Islet precursor cell (in vitro differentiated cells): ENCODE results near the gene ABCA9.
A peak's percentile ranks its signal among the peaks of the same experiment; 100 is the strongest.

Experiments
- DNase-seq: peaks from one replicate; pipeline ENCODE4 v3.0.0-alpha.2; 2018

ABCA9 gene

GRCh38 chr17:69067274-69068047 lies 6.7 kb upstream of the ABCA9 start:
- no peak for DNase-seq

GRCh38 chr17:69066482-69066881 lies 5.8 kb upstream of the ABCA9 start:
- no peak for DNase-seq

- DNase-seq, result no peak
Measured at GRCh38 chr17:69065113-69065512, 4.4 kb upstream of the ABCA9 start.

DNA sequence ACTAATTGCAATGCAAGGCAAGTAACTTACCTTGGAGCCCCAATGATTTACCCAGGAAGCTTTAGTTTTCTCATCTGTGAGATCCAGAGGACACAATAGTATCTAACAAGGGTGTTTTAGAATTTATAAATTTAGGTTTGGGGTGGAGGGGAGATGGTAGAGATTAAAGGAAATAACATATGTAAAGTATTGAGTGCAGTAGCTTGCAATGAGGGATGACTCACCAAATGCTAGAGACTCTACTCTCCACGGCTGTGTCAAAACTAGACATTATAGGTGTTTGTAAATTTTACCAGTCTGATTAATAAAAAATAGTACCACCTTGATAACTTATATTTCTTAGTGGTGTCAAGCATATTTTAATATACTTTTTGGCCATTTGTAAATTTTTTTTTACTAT lies 3.7 kb upstream of the ABCA9 start:
- no peak for DNase-seq

DNA sequence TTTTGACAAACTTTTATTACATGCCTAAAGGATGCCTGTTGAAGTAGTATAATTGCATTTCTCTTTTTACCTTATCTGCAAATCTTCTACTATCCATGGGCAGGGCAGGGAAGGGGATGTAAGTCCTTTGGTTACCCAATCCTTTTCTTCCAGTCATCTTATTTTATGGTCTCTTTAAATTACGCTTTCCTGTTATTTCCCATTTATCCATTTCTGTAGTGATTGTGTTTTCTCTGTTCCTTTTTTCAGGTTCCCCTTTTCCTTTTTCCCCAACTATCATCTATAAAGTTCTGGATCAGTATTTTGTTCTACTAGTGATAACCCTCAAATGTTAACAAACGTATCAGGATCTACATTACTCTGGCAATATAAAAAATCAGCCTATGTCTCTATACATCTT lies 3.3 kb upstream of the ABCA9 start:
- no peak for DNase-seq

GRCh38 chr17:69062860-69063581 lies 2.3 kb upstream of the ABCA9 start:
- DNase-seq, result no peak

DNA sequence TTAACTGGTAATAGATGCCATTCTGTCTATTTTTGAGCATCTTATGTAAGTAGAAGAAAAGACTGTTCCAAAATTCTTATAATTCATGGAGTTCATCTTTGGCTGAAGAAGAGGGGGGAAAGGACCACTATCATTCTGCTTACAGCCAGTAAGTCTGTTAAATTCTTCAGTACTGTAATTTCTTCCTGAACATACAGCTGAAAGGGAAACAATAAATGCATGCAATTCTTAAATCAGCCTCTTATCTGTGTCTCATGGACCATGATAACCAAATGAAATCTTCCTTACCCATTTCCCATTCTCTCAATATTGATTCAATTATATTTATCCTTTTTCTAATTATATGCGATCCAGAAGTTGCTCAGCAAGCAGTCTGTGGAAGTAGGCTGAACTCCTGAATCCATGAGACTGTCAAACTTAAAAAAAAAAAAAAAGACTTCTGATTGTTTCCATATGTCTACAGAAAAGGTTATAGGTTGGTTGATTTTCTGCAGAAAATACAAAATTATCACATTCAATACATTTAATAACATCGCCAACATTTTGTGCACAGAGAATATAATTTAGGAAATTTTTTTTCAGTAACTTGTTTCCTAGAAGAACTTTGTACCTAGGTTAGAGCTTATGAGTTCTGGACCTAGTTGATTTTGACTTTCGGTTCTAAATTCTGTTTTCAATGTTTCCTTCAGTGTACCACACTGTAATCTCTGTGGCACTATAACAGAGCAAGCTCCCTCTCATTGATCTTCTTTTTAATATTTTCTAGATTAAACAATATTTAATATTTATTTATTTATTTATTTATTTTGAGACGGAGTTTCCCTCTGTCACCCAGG lies 1.2 kb upstream of the ABCA9 start:
- no peak for DNase-seq

DNA sequence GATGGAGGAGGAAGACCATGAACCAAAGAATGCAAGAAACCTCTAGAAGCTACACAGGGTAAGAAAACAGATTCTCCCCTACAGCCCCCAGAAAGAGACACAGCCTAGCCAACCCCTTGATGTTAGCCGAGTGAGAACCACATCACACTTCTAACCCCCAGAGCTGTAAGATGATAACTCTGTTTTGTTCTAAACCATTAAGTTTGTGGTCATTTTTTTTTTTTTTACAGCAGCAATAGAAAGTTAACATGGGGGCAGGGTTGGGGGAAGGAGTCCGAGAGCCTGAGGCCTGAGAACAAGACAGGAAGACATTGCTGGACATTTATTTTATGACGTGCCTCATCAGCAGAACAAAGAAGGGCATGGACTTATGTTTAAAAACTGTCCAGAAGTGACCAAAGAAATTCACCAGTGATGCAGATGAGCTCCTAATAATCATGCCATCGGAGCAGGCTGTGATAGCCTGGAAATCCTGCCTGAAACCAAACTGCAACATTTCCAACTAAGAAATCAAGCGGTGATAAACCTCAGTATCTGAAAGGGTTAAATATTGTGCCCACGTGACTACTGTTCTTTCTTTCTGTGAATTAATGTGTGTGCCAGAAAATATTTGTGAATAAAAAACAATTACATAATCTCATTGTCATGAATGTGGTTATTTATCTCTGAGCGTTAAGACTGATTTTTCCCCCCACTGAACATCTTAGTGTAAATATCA lies 1.1 kb downstream of the ABCA9 start:
- DNase-seq, result no peak

DNA sequence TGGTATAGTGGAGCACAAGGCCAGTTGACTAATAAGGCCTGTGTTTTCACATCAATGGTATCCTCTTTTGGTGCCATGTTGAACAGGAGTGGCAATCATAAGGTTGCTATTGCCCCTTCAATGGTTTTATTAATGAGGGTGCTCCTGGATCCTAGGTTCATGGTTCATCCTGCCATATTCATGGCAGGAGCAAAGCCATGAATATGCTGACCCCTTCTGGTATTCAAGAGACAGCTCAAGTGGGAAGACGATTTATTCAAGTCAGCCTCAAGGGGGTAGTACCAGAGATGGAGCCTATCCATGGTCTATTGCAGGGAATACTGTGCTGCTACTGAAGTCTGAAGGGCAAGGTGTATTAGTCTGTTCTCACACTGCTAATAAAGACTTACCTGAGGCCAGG lies 2.6 kb downstream of the ABCA9 start:
- DNase-seq, result no peak

DNA sequence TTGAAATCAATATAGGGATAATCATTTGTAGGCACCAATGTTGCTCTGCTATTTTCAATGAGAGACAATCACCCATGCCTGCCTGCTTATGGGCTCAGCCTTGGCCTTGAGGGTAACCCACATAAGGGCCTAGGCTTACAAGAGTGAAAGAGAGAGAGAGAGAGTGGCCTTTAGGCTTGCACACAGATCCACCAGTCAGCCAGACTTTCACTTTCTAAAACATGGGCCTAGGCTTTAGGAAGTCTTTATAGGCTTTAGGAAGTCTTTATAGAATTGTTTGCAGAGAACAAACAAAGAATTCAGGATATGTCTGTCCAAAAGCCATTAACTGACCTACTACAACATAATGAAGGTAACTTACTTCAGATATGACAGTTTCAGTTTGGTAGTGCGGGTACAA lies 3.4 kb downstream of the ABCA9 start:
- DNase-seq, result no peak

GRCh38 chr17:69056179-69056823 lies 4.4 kb downstream of the ABCA9 start:
- DNase-seq, result no peak

DNA sequence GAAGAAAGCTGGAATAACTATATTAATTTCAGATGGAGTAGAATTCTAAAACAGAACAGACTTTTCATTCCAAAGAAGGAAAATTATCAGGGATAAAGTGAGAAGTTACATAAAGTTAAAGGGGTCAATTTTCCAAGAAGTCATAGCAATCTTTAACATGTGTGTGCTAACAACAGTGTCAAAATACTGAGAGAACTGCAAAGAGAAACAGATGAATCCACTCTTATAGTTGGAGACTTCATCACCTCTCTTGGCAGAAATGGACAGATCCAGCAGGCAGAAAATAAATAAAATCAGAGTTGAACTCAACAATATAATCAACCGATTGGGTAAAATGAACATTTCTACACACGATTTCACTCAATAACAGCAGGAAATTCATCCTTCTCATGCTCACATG lies 5.4 kb downstream of the ABCA9 start:
- no peak for DNase-seq

GRCh38 chr17:69050999-69051775 lies 9.5 kb downstream of the ABCA9 start:
- DNase-seq, result no peak

DNA sequence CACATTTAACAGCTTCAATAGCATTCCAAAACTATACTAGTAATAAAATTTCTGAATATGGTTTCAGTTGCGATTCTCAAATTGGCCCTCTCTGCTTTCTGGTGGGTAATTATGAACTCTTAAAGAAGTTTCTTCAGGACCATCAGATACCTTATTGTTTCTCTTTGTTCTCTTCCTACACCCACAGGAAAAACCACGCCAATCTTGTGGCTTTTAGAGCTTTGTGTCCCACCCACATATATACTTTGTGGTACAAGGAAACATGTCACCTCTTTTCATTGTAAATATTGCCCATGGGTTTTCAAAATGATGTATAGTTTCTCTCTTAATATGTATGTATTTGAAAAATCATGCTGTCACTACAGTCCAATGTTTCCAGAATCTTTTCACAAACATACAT lies 12.1 kb downstream of the ABCA9 start:
- DNase-seq, result no peak

- peak; percentile 88 for DNase-seq
Measured at GRCh38 chr17:69047368-69048263, 13.1 kb downstream of the ABCA9 start.

DNA sequence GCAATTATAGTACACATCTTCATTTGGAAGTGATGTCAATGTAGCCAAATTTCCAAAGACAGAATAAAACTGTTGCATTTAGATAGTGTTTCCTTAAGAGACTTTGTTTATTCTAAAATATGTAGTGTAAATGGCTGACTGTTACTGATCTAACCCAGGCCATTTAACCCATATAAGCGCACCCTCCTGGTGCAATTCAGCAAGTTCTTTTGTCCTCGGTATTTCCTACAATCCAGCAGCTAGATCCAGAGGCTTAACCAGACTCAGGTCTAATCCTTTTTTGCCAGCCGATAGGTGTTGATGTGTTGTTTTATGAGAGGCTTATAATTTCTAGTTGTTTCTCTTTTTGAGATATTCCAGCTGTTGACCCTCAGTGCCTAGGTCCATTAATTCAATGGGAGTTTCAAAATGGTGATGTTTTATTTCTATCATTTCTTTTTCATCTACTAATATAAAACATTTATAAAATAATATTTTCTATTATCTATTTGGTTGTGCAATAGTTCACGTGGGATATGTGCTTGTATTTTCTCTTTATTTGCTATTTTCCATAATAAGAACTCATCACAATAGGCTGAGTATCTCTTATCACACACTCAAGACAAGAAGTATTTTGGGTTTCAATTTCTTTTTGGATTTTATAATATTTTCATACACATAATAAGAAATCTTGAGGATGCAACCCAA lies 14.5 kb downstream of the ABCA9 start:
- no peak for DNase-seq

GRCh38 chr17:69045646-69046045 lies 15.1 kb downstream of the ABCA9 start:
- DNase-seq, result no peak

DNA sequence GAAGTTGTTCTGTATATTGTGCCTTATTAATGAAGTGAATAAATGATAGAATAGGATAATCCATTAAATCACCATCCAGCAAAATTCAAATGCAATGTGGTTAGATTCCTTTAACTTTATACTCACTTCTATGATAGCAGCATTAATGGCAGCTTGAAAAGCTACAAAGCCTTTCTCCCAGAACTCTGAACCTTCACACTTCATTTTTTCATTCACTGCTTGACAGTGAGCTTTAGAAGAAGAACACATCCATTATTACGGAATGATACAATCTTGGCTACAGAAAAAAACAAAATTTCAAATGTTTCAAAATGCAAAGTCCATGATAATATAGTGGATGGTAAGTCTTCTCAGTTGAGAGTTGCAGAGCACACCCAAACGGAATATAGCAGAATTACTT lies 16.4 kb downstream of the ABCA9 start:
- no peak for DNase-seq

DNA sequence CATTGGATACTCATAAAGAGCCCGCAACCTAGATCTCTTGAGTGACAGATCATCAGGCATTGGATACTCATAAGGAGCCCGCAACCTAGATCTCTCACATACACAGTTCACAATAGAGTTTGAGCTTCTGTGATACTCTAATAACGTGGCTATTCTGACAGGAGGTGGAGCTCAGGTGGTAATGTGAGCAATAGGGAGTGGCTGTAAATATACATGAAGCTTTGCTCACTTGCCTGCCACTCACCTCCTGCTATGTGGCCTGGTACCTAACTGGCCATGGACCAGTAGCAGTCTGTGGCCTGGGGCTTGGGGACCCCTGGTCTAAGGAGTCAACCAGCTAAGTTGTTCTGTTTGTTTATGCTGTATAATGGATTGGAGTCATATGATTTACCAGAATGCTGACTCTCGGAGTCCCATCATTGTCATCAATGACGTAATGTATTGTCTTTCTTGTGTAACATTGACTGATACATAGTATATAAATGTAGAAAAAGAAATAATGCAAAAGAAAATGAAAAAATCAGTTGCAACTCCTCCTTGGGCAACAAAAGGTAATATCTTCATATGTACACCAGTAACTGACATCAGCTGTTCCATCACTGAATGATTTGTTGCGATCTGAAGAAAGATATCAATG lies 17.5 kb downstream of the ABCA9 start:
- DNase-seq, result no peak
